Transverse colon (tissue), 3 donors: Measurements from ENCODE around the gene VAPB.
"Not testable (repeated sequence)": the region's sequence is repeated elsewhere in the genome, so short reads cannot be mapped to it uniquely, and the experiment has no call there.

Experiments used
- POLR2A ChIP-seq: fragments of 450-650 bp; IDR thresholded peaks from one replicate; pipeline ENCODE4 v1.6.1; 2016; ENCODE audit warnings: antibody characterized with exemption, mild to moderate bottlenecking, moderate library complexity
- TF ChIP-seq, protein P1 (sequence below), 5 experiments: fragments of 200-600 bp in 3 of 5; fragments of 450-650 bp in 2 of 5; sonication (generic) in 3 of 5; IDR thresholded peaks; 1 replicate in 2 of 5; 2 replicates in 3 of 5; pipeline ENCODE4 v1.5.1; 2016 to 2017; ENCODE audit warnings: antibody characterized with exemption in 5 of 5, inconsistent platforms in 3 of 5, mild to moderate bottlenecking in 2 of 5, moderate library complexity in 1 of 5

DNA sequence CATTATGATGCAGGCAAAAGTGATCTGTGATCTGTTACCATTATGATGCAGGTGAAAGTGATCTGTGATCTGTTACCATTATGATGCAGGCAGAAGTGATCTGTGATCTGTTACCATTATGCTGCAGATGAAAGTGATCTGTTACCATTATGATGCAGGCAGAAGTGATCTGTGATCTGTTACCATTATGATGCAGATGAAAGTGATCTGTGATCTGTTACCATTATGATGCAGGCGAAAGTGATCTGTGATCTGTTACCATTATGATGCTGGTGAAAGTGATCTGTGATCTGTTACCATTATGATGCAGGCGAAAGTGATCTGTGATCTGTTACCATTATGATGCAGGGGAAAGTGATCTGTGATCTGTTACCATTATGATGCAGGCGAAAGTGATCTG lies 38.5 kb downstream of the VAPB start:
- TF ChIP-seq, protein P1, sequence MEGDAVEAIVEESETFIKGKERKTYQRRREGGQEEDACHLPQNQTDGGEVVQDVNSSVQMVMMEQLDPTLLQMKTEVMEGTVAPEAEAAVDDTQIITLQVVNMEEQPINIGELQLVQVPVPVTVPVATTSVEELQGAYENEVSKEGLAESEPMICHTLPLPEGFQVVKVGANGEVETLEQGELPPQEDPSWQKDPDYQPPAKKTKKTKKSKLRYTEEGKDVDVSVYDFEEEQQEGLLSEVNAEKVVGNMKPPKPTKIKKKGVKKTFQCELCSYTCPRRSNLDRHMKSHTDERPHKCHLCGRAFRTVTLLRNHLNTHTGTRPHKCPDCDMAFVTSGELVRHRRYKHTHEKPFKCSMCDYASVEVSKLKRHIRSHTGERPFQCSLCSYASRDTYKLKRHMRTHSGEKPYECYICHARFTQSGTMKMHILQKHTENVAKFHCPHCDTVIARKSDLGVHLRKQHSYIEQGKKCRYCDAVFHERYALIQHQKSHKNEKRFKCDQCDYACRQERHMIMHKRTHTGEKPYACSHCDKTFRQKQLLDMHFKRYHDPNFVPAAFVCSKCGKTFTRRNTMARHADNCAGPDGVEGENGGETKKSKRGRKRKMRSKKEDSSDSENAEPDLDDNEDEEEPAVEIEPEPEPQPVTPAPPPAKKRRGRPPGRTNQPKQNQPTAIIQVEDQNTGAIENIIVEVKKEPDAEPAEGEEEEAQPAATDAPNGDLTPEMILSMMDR (IDR thresholded peaks at IDR 0.05): not testable (repeated sequence)
- not testable (repeated sequence) for TF ChIP-seq POLR2A
